ENCODE measurements around the gene TRAPPC10.
"Not testable (repeated sequence)": the region's sequence is repeated elsewhere in the genome, so short reads cannot be mapped to it uniquely, and the experiment has no call there.

TRAPPC10 gene

GRCh38 chr21:44094832-44095231 lies 82.7 kb downstream of the TRAPPC10 start:
- no peak for DNase-seq

GRCh38 chr21:44098507-44098906 lies 86.4 kb downstream of the TRAPPC10 start:
- DNase-seq = not testable (repeated sequence)

- not testable (repeated sequence) for DNase-seq
Observed at GRCh38 chr21:44098964-44099363, 86.9 kb downstream of the TRAPPC10 start.

- not testable (repeated sequence) for DNase-seq
Observed at GRCh38 chr21:44107026-44107501, 95.0 kb downstream of the TRAPPC10 start, which contains the start of gene PWP2. Gene PWP2, plus strand, starts transcription at chr21:44107399. Its CDS starts 18 bp downstream, at chr21:44107417.

- not testable (repeated sequence) for DNase-seq
Observed at GRCh38 chr21:44107589-44107988, 95.5 kb downstream of the TRAPPC10 start.

- DNase-seq = not testable (repeated sequence)
Observed at GRCh38 chr21:44113702-44114371, 101.7 kb downstream of the TRAPPC10 start.

- not testable (repeated sequence) for DNase-seq
Observed at GRCh38 chr21:44122131-44122530, 110.0 kb downstream of the TRAPPC10 start.

GRCh38 chr21:44127827-44128226 lies 115.7 kb downstream of the TRAPPC10 start:
- DNase-seq = not testable (repeated sequence)

- not testable (repeated sequence) for DNase-seq
Observed at GRCh38 chr21:44133715-44134057, 121.6 kb downstream of the TRAPPC10 start.

- DNase-seq = not testable (repeated sequence)
Observed at GRCh38 chr21:44134732-44135131, 122.6 kb downstream of the TRAPPC10 start.

- not testable (repeated sequence) for DNase-seq
Observed at GRCh38 chr21:44138039-44138438, 125.9 kb downstream of the TRAPPC10 start.

- DNase-seq = not testable (repeated sequence)
Observed at GRCh38 chr21:44139787-44140551, 127.9 kb downstream of the TRAPPC10 start.

- not testable (repeated sequence) for DNase-seq
Observed at GRCh38 chr21:44140552-44140932, 128.4 kb downstream of the TRAPPC10 start.

- DNase-seq = not testable (repeated sequence)
Observed at GRCh38 chr21:44142470-44142869, 130.4 kb downstream of the TRAPPC10 start.

GRCh38 chr21:44143380-44143779 lies 131.3 kb downstream of the TRAPPC10 start:
- DNase-seq = not testable (repeated sequence)

GRCh38 chr21:44143996-44144395 lies 131.9 kb downstream of the TRAPPC10 start:
- not testable (repeated sequence) for DNase-seq

GRCh38 chr21:44144784-44145602 lies 132.9 kb downstream of the TRAPPC10 start:
- not testable (repeated sequence) for DNase-seq

GRCh38 chr21:44145616-44146015 lies 133.5 kb downstream of the TRAPPC10 start:
- DNase-seq = not testable (repeated sequence)

- DNase-seq = not testable (repeated sequence)
Observed at GRCh38 chr21:44147108-44147507, 135.0 kb downstream of the TRAPPC10 start.

- DNase-seq = not testable (repeated sequence)
Observed at GRCh38 chr21:44150255-44150654, 138.1 kb downstream of the TRAPPC10 start.

- not testable (repeated sequence) for DNase-seq
Observed at GRCh38 chr21:44153214-44153888, 141.2 kb downstream of the TRAPPC10 start.

GRCh38 chr21:44153889-44154228 lies 141.8 kb downstream of the TRAPPC10 start:
- DNase-seq = not testable (repeated sequence)

All from NCI-H526 treated with DMSO at 0.1 percent for 48 hours (cell line).